Stimulated activated CD8-positive, alpha-beta memory T cell treated with anti-CD3 and anti-CD28 coated beads, Interleukin-4, amount 100 ng/mL, for 24 hours (primary cell): Measurements from ENCODE around the gene RPL22.

ENCODE experiments used
- DNase-seq: peaks from one replicate; pipeline ENCODE4 v3.0.0-alpha.2; 2020; ENCODE audit warnings: low read depth

The RPL22 gene

GRCh38 chr1:6200188-6200809 is 904 bp upstream of the RPL22 start:
- DNase-seq: no peak

- DNase-seq: no peak
Measured at GRCh38 chr1:6198646-6199297, 623 bp downstream of the RPL22 start.

GRCh38 chr1:6197746-6198427 is 1.5 kb downstream of the RPL22 start:
- no peak for DNase-seq

GRCh38 chr1:6191968-6192367 is 7.4 kb downstream of the RPL22 start:
- DNase-seq: no peak

- DNase-seq: no peak
Measured at GRCh38 chr1:6188466-6188865, 10.9 kb downstream of the RPL22 start.

- DNase-seq: no peak
Measured at GRCh38 chr1:6185635-6186382, 13.6 kb downstream of the RPL22 start.

- no peak for DNase-seq
Measured at GRCh38 chr1:6185151-6185550, 14.2 kb downstream of the RPL22 start.

- no peak for DNase-seq
Measured at GRCh38 chr1:6184083-6184783, 15.2 kb downstream of the RPL22 start.

- no peak for DNase-seq
Measured at GRCh38 chr1:6183520-6183989, 15.8 kb downstream of the RPL22 start.

- DNase-seq: no peak
Measured at GRCh38 chr1:6181347-6181770, 18.0 kb downstream of the RPL22 start.

GRCh38 chr1:6180707-6181311 is 18.6 kb downstream of the RPL22 start:
- DNase-seq: no peak

GRCh38 chr1:6180268-6180706 is 19.1 kb downstream of the RPL22 start, which contains the start of gene CHD5:
Gene CHD5 (minus strand): TSS chr1:6180321. CDS start chr1:6180023, 298 bp downstream.
- DNase-seq: no peak

- DNase-seq: no peak
Measured at GRCh38 chr1:6179564-6180175, 19.7 kb downstream of the RPL22 start.

- DNase-seq: no peak
Measured at GRCh38 chr1:6178751-6179563, 20.4 kb downstream of the RPL22 start.

- no peak for DNase-seq
Measured at GRCh38 chr1:6177681-6178380, 21.6 kb downstream of the RPL22 start.

- DNase-seq: no peak
Measured at GRCh38 chr1:6176779-6177178, 22.6 kb downstream of the RPL22 start.

GRCh38 chr1:6175411-6175828 is 24.0 kb downstream of the RPL22 start:
- no peak for DNase-seq

- DNase-seq: no peak
Measured at GRCh38 chr1:6174621-6175410, 24.6 kb downstream of the RPL22 start.
